ENCODE measurements around the gene CPNE6. TPM values are rescaled to one million over a fixed set of nuclear protein-coding genes. Genes with fewer than 3 reads are reported as not detected.

Gene CPNE6
- total and polyA plus RNA-seq, 2 donors (not counting 1 experiment from before 2014, with no cell fraction given): not detected

GRCh38 chr14:24067133-24068082 is 4.0 kb upstream of the CPNE6 start:
- Histone ChIP-seq H3K9me3 (ENCODE audit: control extremely low read depth in 1 of 3, control insufficient read depth in 2 of 3, insufficient read depth in 1 of 3, low read length in 2 of 3) (no peaks in the 10 kb centered on the region), H3K4me3 (ENCODE audit: control extremely low read depth in 1 of 5, extremely low read depth in 1 of 5, insufficient read depth in 1 of 5, low read depth in 2 of 5, low read length in 4 of 5) (no peak overlapping the region), H4K20me1 (ENCODE audit: control insufficient read depth, insufficient read depth, low read length, poor library complexity, severe bottlenecking) (no peaks in the 10 kb centered on the region), H3K79me2 (ENCODE audit: control insufficient read depth, insufficient read depth, low read length) (no peaks in the 10 kb centered on the region), H3K27ac (ENCODE audit: low read length in 2 of 2) (no peak overlapping the region), H3K36me3 (replicated peaks in 1 of 2; ENCODE audit: control extremely low read depth in 1 of 2, control insufficient read depth in 1 of 2, extremely low read depth in 1 of 2, insufficient read depth in 2 of 2, low read length in 1 of 2) (no peaks in the 10 kb centered on the region), H2AFZ (ENCODE audit: insufficient read depth, low read depth, low read length, poor library complexity, severe bottlenecking) (no peak overlapping the region), H3K9ac (ENCODE audit: low read length) (no peak overlapping the region), H3K4me2 (replicated peaks; ENCODE audit: low read depth, low read length, poor library complexity, severe bottlenecking) (no peak overlapping the region), H3K27me3 (replicated peaks in 1 of 4; ENCODE audit: control extremely low read depth in 1 of 4, control insufficient read depth in 3 of 4, insufficient read depth in 4 of 4, low read length in 3 of 4) (peaks cover 0 to 4% (median 0%) of the 10 kb centered on the region in 4 experiments), H3K4me1 (ENCODE audit: control insufficient read depth in 2 of 2, insufficient read depth in 2 of 2, low read length in 2 of 2) (no peaks in the 10 kb centered on the region)
- Mint-ChIP-seq H3K4me3 (no peak overlapping the region), H3K9me3 (ENCODE audit: insufficient read depth) (no peaks in the 10 kb centered on the region), H3K4me1 (no peaks in the 10 kb centered on the region), H3K27me3 (peaks cover 4% of the 10 kb centered on the region), H3K27ac (no peak overlapping the region)
- DNase-seq (no peak), ATAC-seq (ENCODE audit: low read depth) (no peak)
- intact Hi-C loops (cut with micrococcal nuclease): no loop called here
- CTCF ChIA-PET: interaction anchor here (1.2 to 3.6 kb wide), 4 partner anchors 13 to 43 kb away, joined by 3 to 10 read pairs (median 4); no protein-coding TSS in a partner anchor
- POLR2A ChIA-PET: no interaction called here
- WGBS (ENCODE audit: insufficient coverage): 92% methylated on average over 11 of the region's 12 CpGs
- TF ChIP-seq CTCF (IDR thresholded peaks at IDR 0.05) (no peak), EZH2 (IDR thresholded peaks at IDR 0.05; ENCODE audit: borderline replicate concordance, insufficient read depth, low read depth, low read length, poor library complexity, severe bottlenecking) (no peak)

Measured in B cell (primary cell).